ENCODE measurements around the gene AMOTL1.

The AMOTL1 gene

GRCh38 chr11:94861306-94861845 is 93.2 kb downstream of the AMOTL1 start:
- DNase-seq, result no peak

- no peak for DNase-seq
Observed at GRCh38 chr11:94862926-94863880, 95.0 kb downstream of the AMOTL1 start.

- no peak for DNase-seq
Observed at GRCh38 chr11:94864506-94865045, 96.4 kb downstream of the AMOTL1 start.

- DNase-seq, result no peak
Observed at GRCh38 chr11:94866231-94866822, 98.2 kb downstream of the AMOTL1 start.

- DNase-seq, result no peak
Observed at GRCh38 chr11:94866936-94867795, 99.0 kb downstream of the AMOTL1 start.

GRCh38 chr11:94868468-94868867 is 100.3 kb downstream of the AMOTL1 start:
- no peak for DNase-seq

GRCh38 chr11:94869186-94869585 is 101.0 kb downstream of the AMOTL1 start:
- no peak for DNase-seq

- no peak for DNase-seq
Observed at GRCh38 chr11:94870422-94870821, 102.3 kb downstream of the AMOTL1 start.

- peak; percentile 31 to 36 for DNase-seq
Observed at GRCh38 chr11:94871491-94872185, 103.5 kb downstream of the AMOTL1 start.

- no peak for DNase-seq
Observed at GRCh38 chr11:94873916-94874540, 105.9 kb downstream of the AMOTL1 start.

- no peak for DNase-seq
Observed at GRCh38 chr11:94876222-94876621, 108.1 kb downstream of the AMOTL1 start.

- DNase-seq, result peak; percentile 86
Observed at GRCh38 chr11:94876645-94877442, 108.7 kb downstream of the AMOTL1 start.

GRCh38 chr11:94877443-94878200 is 109.5 kb downstream of the AMOTL1 start:
- DNase-seq, result no peak

GRCh38 chr11:94879006-94879405 is 110.8 kb downstream of the AMOTL1 start:
- DNase-seq, result no peak

- DNase-seq, result no peak
Observed at GRCh38 chr11:94880216-94880615, 112.1 kb downstream of the AMOTL1 start.

- DNase-seq, result no peak
Observed at GRCh38 chr11:94882931-94883330, 114.8 kb downstream of the AMOTL1 start.

- no peak for DNase-seq
Observed at GRCh38 chr11:94883878-94884277, 115.7 kb downstream of the AMOTL1 start.

GRCh38 chr11:94884376-94884775 is 116.2 kb downstream of the AMOTL1 start:
- DNase-seq, result peak; percentile 90 to 91

GRCh38 chr11:94885133-94885532 is 117.0 kb downstream of the AMOTL1 start:
- no peak for DNase-seq

- DNase-seq, result no peak
Observed at GRCh38 chr11:94885581-94885980, 117.4 kb downstream of the AMOTL1 start.

Measured in Kasumi-1 (cell line).